HG02973 (cell line): ENCODE results near the gene CMSS1.
"Not testable (repeated sequence)": the region's sequence is repeated elsewhere in the genome, so short reads cannot be mapped to it uniquely, and the experiment has no call there.

ENCODE experiments used
- ATAC-seq: cut with Tn5 transposase; IDR thresholded peaks from one replicate; pipeline ENCODE4 v1.9.1; 2021; ENCODE audit warnings: moderate library complexity; ENCODE audit not compliant: unreplicated experiment

The CMSS1 gene

GRCh38 chr3:100046986-100047385 is 229.3 kb downstream of the CMSS1 start:
- ATAC-seq, result no peak

- ATAC-seq, result peak; percentile 78
Observed at GRCh38 chr3:100047455-100048141, 229.9 kb downstream of the CMSS1 start.

DNA sequence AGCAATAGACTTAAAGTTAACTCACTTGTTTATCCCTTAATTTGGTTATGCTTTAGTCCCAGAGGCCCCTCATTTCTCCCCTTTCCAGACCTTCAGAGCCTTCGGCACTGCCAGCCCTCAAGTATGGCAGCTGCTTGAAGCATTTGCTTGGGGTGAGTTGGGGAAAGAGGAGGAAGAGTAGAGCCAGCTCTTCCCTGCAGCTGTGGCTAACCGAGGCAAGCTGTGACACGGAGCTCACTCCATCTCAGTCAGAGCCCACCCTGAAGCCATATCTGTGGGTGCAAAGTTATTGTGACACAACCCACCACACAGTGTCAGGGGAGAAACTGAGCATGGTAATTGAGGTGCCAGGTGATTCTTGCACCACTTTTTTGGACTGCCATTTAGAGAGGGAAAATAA is 230.6 kb downstream of the CMSS1 start:
- ATAC-seq, result no peak

DNA sequence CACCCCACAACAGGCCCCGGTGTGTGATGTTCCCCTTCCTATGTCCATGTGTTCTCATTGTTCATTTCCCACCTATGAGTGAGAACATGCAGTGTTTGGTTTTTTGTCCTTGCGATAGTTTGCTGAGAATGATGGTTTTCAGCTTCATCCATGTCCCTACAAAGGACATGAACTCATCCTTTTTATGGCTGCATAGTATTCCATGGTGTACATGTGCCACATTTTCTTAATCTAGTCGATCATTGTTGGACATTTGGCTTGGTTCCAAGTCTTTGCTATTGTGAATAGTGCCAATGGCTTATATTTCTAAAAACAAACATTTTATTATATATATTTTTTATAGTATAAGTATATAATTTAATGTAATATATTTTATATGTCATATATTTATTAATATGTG is 233.9 kb downstream of the CMSS1 start:
- ATAC-seq, result not testable (repeated sequence)

- ATAC-seq, result no peak
Observed at GRCh38 chr3:100053951-100054620, 236.4 kb downstream of the CMSS1 start.

DNA sequence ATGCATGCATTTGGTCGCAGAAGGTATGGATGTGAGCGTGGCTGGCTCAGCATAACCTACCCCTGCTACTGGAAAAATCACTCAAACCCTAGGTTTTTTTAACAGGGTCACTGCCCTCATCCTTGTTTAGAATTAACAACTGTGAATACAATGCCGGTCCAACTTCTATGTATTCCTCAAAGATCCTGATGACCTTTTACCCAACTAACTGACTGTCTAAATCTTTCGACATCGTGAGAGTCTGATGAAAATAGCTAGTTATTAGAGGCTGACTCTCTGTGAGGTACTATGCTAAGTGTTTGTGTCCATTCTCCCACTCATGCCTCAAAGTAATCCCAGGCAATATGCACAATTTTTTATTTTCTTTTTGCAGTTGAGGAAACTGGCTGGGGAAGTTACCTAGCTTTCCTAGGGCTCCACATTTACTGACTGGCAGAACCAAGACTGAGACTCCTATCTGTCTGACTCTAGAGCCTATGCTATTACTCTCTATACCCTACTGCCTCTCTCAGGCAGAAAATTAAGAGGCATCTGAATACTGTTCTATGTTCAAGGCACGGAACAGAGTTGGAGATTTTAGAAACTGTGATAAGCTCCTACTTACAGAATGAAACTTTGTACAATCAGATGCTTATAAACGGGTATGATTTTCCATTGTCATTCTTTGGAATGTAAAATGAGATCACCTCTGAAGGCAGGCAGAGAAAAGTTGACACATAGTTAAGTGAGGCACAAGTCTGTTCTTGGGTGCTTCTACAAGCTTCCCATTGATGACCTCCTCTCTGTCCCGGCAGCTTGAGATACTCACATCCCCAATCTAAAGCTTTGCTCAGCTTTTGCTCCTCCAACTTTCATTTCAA is 240.3 kb downstream of the CMSS1 start:
- ATAC-seq, result no peak

- no peak for ATAC-seq
Observed at GRCh38 chr3:100059472-100059871, 241.8 kb downstream of the CMSS1 start.

- ATAC-seq, result no peak
Observed at GRCh38 chr3:100060685-100061484, 243.2 kb downstream of the CMSS1 start.

DNA sequence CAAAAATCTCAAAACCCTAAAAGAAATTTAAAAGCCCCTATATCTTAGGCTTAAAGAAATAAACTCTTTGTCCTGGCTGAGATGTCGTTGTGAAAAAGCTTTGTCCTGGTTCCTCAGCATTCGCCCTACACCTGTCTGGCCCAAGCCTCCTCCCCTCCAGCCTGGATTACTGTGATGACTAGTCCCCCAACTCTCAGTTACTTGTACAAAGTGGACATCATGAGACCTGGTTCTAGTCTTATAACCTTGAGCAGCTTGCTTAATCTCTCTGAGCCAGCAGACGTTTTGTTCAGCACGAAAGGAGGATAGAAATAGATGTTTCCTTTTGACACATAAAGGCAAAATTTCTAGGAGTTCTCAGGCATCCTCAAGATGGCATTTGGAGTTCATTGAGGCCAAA is 245.0 kb downstream of the CMSS1 start:
- ATAC-seq, result no peak

- ATAC-seq, result no peak
Observed at GRCh38 chr3:100063929-100064461, 246.3 kb downstream of the CMSS1 start.

- no peak for ATAC-seq
Observed at GRCh38 chr3:100067589-100067988, 249.9 kb downstream of the CMSS1 start.

- ATAC-seq, result peak; percentile 59
Observed at GRCh38 chr3:100068826-100069225, 251.2 kb downstream of the CMSS1 start.

DNA sequence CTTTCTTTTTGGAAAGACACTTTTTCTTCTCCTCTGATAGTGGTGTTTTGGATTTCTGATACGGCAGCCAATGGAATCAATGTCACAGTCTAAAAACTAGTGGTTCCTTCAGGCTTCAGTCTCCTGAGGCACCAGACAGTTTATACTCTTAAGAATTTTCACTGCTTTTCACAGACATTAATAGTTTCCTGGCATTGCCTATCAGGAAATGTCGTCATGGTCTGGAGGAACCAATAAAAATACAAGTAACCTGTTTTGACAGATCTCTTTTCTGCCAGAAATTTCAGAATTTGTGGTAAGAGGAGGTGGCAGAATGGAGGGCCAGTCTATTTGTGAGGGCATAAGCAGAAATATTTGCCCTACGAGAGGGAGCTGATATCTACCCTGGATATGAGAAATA is 251.8 kb downstream of the CMSS1 start:
- no peak for ATAC-seq

GRCh38 chr3:100072326-100073048 is 254.8 kb downstream of the CMSS1 start:
- ATAC-seq, result peak; percentile 65

- ATAC-seq, result no peak
Observed at GRCh38 chr3:100073049-100073713, 255.5 kb downstream of the CMSS1 start.

GRCh38 chr3:100073714-100074307 is 256.1 kb downstream of the CMSS1 start:
- no peak for ATAC-seq

DNA sequence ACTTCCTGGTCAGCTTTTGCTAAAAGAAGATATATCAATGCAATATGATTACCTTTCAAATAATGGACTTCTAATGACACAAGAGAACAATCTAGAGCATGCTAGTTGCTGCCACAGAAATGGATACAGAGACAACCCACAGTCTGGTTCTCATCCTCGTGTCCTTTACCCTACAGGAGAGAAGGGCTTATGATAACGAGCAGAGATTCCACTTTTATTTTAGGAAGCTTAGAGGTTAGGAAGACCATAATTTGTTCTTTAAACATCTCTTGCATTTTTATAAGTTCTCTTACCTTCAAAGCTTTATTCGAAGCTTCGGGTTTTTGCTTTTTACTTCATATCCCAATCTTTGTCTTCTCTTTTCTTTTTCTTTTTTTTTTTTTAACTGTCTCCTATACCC is 257.5 kb downstream of the CMSS1 start:
- no peak for ATAC-seq

DNA sequence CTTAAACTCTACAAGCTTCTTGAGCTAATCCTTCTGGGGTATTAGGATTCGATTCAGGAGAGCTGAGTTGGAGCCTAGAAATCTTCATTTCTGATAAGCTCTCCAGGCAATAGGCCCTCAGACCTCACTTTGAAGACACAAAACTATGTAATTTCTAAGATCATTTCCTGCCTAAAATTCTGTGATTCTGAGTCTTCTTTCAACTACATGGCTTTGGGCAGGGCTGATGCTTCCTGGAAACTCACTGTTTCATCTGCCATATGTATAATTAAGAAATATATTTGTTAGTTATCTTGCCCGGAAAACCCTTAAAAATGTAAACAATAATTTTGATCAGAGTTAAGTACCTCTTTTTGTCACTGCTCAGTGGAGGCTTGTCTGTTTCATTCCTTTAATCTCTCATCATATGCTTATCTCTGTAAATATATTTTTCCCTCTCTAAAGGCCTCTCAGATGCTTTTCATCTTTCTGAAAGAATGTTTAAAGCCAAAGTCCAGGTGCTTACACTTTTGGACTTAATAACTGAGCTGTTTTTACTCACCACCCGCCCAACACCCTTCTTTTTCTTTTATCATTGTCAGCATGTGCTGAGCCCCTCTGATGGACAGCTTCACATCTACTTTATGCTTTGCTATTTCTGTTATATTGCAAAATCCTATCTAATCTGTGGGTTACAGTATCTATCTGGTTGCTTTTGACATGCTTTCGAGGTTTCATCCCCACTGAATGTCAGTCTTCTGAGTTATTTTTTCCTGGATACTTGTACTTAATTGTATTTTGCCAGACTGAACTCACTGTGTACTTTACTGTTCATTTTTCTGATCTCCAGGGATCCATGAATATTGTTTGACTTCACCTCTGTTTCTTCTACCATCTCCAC is 258.4 kb downstream of the CMSS1 start:
- ATAC-seq, result no peak
